Endothelial cell of umbilical vein (primary cell): ENCODE measurements around the gene GPHA2. TPM values are rescaled to one million over a fixed set of nuclear protein-coding genes. Genes with fewer than 3 reads are reported as not detected.
"Not testable (repeated sequence)": the region's sequence is repeated elsewhere in the genome, so short reads cannot be mapped to it uniquely, and the experiment has no call there.

Experiments used
- Bru-seq: library from RNA; stranded (reverse); fragments of 400-500 nt; gene quantifications from one replicate; lab custom pipeline; 2021; lab: Mats Ljungman, UMichigan
- BruChase-seq, 2 experiments: library from RNA; stranded (reverse); fragments of 400-500 nt; gene quantifications; one replicate each; lab custom pipeline; 2021; lab: Mats Ljungman, UMichigan
- BruUV-seq: library from RNA; stranded (reverse); fragments of 400-500 nt; replicated peaks from 2 replicates; lab custom pipeline; 2021; lab: Mats Ljungman, UMichigan
- CTCF ChIA-PET: fragments of 300-600, 350-600 bp; sonication (Branson Sonifier 250); formaldehyde crosslinking; loops from one replicate; lab custom pipeline; 2021; ENCODE audit warnings: antibody characterized with exemption, inconsistent platforms; lab: Charles Lee
- POLR2A ChIA-PET: fragments of 300-600, 350-600 bp; sonication (Branson Sonifier 250); formaldehyde crosslinking; loops from one replicate; lab custom pipeline; 2021; ENCODE audit warnings: antibody characterized with exemption, inconsistent platforms; lab: Charles Lee
- DNase-seq: peaks from one replicate; pipeline ENCODE4 v3.0.0-alpha.2; 2011; ENCODE audit warnings: low read depth, low spot score
- FAIRE-seq: peaks from 2 replicates; lab custom pipeline; 2011; peaks lifted over from hg19 to GRCh38; lab: Jason Lieb, UNC
- H2AFZ ChIP-seq: 2 replicates; pipeline ENCODE4 v1.6.0; 2012; ENCODE audit warnings: low read depth, low read length, control low read depth, inconsistent platforms
- H3K27ac ChIP-seq: 2 replicates; pipeline ENCODE4 v1.5.1; 2011; ENCODE audit warnings: low read depth, mild to moderate bottlenecking, control low read depth, low read length, moderate library complexity; ENCODE audit not compliant: insufficient read depth
- H3K27me3 ChIP-seq, 2 experiments: 2 replicates each; pipeline versions ENCODE4 v1.6.0 to v1.6.1; 2011; ENCODE audit warnings: low read length in 2 of 2, mixed read lengths in 1 of 2; ENCODE audit not compliant: control insufficient read depth in 2 of 2, insufficient read depth in 2 of 2
- H3K36me3 ChIP-seq, 2 experiments: 2 replicates in 1 of 2; 3 replicates in 1 of 2; pipeline ENCODE4 v1.5.1; 2011; ENCODE audit warnings: low read length in 2 of 2, mild to moderate bottlenecking in 1 of 2, moderate library complexity in 1 of 2; ENCODE audit not compliant: control insufficient read depth in 2 of 2, insufficient read depth in 2 of 2; ENCODE audit errors: extremely low read depth in 1 of 2
- H3K4me1 ChIP-seq: 3 replicates; pipeline ENCODE4 v1.5.1; 2011; ENCODE audit warnings: mild to moderate bottlenecking, low read length; ENCODE audit not compliant: control insufficient read depth, insufficient read depth; ENCODE audit errors: extremely low read depth
- H3K4me2 ChIP-seq: 2 replicates; pipeline ENCODE4 v1.6.1; 2011; ENCODE audit warnings: low read length, control low read depth, mixed read lengths; ENCODE audit not compliant: insufficient read depth
- H3K4me3 ChIP-seq, 3 experiments: fragments of 200-600 bp in 1 of 3; sonication (generic), shearing (Covaris generic) in 1 of 3; replicated peaks in 1 of 3; 2 replicates each; pipeline ENCODE4 v1.5.1; 2011 to 2016; ENCODE audit warnings: control low read depth in 3 of 3, low read length in 3 of 3, mild to moderate bottlenecking in 2 of 3, inconsistent platforms in 1 of 3, low read depth in 1 of 3, moderate library complexity in 1 of 3; ENCODE audit not compliant: insufficient read depth in 1 of 3
- H3K79me2 ChIP-seq: 2 replicates; pipeline ENCODE4 v1.6.0; 2012; ENCODE audit warnings: low read length, inconsistent platforms; ENCODE audit not compliant: control insufficient read depth, insufficient read depth
- H3K9ac ChIP-seq: replicated peaks from 2 replicates; pipeline ENCODE3; 2011; ENCODE audit warnings: low read length, control low read depth; ENCODE audit not compliant: insufficient read depth; ENCODE audit errors: extremely low read depth
- H3K9me1 ChIP-seq: replicated peaks from 3 replicates; pipeline ENCODE4 v1.6.0; 2011; ENCODE audit warnings: mild to moderate bottlenecking, low read length; ENCODE audit not compliant: control insufficient read depth, insufficient read depth; ENCODE audit errors: extremely low read depth
- H3K9me3 ChIP-seq: replicated peaks from 2 replicates; pipeline ENCODE4 v1.5.1; 2012; ENCODE audit warnings: low read length, inconsistent platforms; ENCODE audit not compliant: control insufficient read depth, insufficient read depth
- H4K20me1 ChIP-seq: replicated peaks from 2 replicates; pipeline ENCODE3; 2011; ENCODE audit warnings: mild to moderate bottlenecking, low read length; ENCODE audit not compliant: control insufficient read depth, insufficient read depth; ENCODE audit errors: extremely low read depth
- EZH2 ChIP-seq: IDR thresholded peaks from 2 replicates; pipeline ENCODE4 v1.6.1; 2012; ENCODE audit warnings: borderline replicate concordance, low read depth, mild to moderate bottlenecking, moderate library complexity, low read length, inconsistent platforms; ENCODE audit not compliant: severe bottlenecking
- FOS ChIP-seq: IDR thresholded peaks from 2 replicates; pipeline ENCODE4 v1.6.1; 2011; ENCODE audit warnings: mild to moderate bottlenecking, low read length, moderate library complexity, borderline replicate concordance; ENCODE audit not compliant: insufficient read depth
- GATA2 ChIP-seq: IDR thresholded peaks from 2 replicates; pipeline ENCODE4 v1.7.0; 2011; ENCODE audit warnings: low read depth, mild to moderate bottlenecking, moderate library complexity, mixed read lengths, low read length; ENCODE audit not compliant: insufficient read length, insufficient read depth
- JUN ChIP-seq: IDR thresholded peaks from 2 replicates; pipeline ENCODE4 v1.6.1; 2011; ENCODE audit warnings: borderline replicate concordance, low read depth; ENCODE audit not compliant: insufficient read length, insufficient read depth
- MYC ChIP-seq: IDR thresholded peaks from one replicate; pipeline ENCODE4 v1.6.1; 2011; ENCODE audit warnings: mild to moderate bottlenecking, low read depth, low read length
- POLR2A ChIP-seq: IDR thresholded peaks from 2 replicates; pipeline ENCODE4 v1.6.1; 2012; ENCODE audit warnings: low read depth, mild to moderate bottlenecking, control low read depth, low read length
- POLR2AphosphoS5 ChIP-seq: IDR thresholded peaks from 2 replicates; pipeline ENCODE4 v1.6.1; 2012; ENCODE audit warnings: low read depth, mild to moderate bottlenecking, control low read depth, low read length, moderate library complexity; ENCODE audit not compliant: insufficient read depth
- dilution Hi-C: fragments of 300-500 bp; cut with MboI; formaldehyde crosslinking; loops from one replicate; pipeline ENCODE4 v1.15.0; 2019; ENCODE audit warnings: low sequenced_read_pairs; ENCODE audit not compliant: extremely low pct_ligation_motif_present
- intact Hi-C: fragments of 100-400 bp; cut with micrococcal nuclease; formaldehyde crosslinking; loops from one replicate; pipeline ENCODE4 v1.10.0; 2022
- long read RNA-seq: library from polyadenylated mRNA; stranded (forward); transcript quantifications from one replicate; pipeline ENCODE4 v2.0.0, GENCODE V29; 2021
- polyA minus RNA-seq, 3 experiments: library from RNA; depleted of rRNA, polyadenylated mRNA; stranded (reverse); fragments of >200 nt; gene quantifications; 1 replicate in 1 of 3; 2 replicates in 2 of 3; pipeline ENCODE4 v1.2.3, GENCODE V29; 2011
- polyA plus RNA-seq, 4 experiments: library from polyadenylated mRNA; depleted of rRNA in 3 of 4; stranded (reverse) in 3 of 4; unstranded in 1 of 4; fragments of >200 nt; gene quantifications; 2 replicates each; pipeline versions ENCODE4 v1.2.1 to v1.2.3, GENCODE V29; 2011 to 2012; ENCODE audit warnings: missing spikeins in 1 of 4
- total RNA-seq: library from RNA; stranded (reverse); gene quantifications from 2 replicates; pipeline ENCODE4 v1.2.3, GENCODE V29; 2021
- TF ChIP-seq, protein P1 (sequence below), 2 donors: IDR thresholded peaks; 1 replicate in 1 of 2; 2 replicates in 1 of 2; pipeline ENCODE4 v1.5.1; 2011; ENCODE audit warnings: low read length in 2 of 2, mild to moderate bottlenecking in 2 of 2, moderate library complexity in 2 of 2, control low read depth in 1 of 2, inconsistent platforms in 1 of 2, low read depth in 1 of 2; ENCODE audit not compliant: insufficient read depth in 1 of 2; ENCODE audit errors: extremely low read depth in 1 of 2
- TF ChIP-seq, protein P2 (sequence below): IDR thresholded peaks from 2 replicates; pipeline ENCODE4 v1.6.1; 2011; ENCODE audit not compliant: insufficient read depth, insufficient read length

Gene GPHA2, protein sequence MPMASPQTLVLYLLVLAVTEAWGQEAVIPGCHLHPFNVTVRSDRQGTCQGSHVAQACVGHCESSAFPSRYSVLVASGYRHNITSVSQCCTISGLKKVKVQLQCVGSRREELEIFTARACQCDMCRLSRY
- total RNA-seq (not detected in 2 replicates), polyA plus RNA-seq (not detected in 2 replicates), polyA minus RNA-seq (not detected in 2 replicates), Bru-seq, nascent RNA (not detected), BruChase-seq, experiment 1, labeled RNA remaining after a 6-hour chase (not detected), BruChase-seq, experiment 2, labeled RNA remaining after a 2-hour chase (percentile 4 among the genes with signal in this experiment)
- not detected in 2 replicates for polyA plus RNA-seq (2011; cell fraction: cytosol; rRNA removed)
- not detected in 2 replicates for polyA plus RNA-seq (2011; cell fraction: nucleus; rRNA removed)
- not detected in 2 replicates for polyA plus RNA-seq (2012)
- polyA minus RNA-seq (2011; cell fraction: cytosol; rRNA and poly(A)+ RNA removed): not detected
- polyA minus RNA-seq (2011; cell fraction: nucleus; rRNA and poly(A)+ RNA removed): not detected in 2 replicates
- long read RNA-seq: 0 reads

DNA sequence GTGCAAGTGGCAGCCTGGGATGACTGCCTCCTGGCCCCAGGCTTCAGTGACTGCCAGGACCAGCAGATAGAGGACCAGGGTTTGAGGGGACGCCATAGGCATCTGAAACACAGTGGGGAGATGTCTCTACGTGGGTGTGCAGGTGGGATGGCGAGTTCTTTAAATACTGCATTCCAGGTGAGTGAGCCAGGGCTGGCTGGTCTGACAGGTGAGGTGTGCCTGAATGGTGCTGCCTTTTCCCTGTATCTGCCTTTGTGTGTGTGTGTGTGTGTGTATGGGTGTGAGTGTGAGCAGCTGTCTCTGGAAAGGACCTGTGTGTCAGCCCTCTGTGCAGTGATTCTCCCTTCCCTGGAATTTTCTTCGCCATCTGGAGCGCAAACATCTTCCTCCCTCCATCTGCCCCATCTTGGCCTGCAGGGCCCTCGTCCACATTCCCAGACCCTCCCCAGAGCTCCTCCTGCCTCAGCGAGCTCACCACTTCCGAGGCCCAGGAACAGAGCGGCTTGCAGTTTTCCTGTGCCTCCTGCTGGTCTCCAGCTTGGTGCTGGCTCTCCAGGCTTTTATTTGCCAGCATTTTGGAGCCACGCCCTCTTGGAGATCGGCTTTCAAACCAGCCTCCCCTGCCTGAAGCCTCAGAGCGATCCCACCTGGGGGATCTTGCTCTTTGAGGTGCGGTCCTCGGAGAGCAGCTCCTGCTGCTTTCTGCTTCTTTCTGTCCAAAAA lies at the start of gene GPHA2:
Gene GPHA2, minus strand, starts transcription at position 535 of the 723 bp plus-strand sequence. Its CDS starts 433 bp downstream, at position 102.
- Histone ChIP-seq H3K4me2 (no peak within 1 kb of the TSS), H3K36me3 (peaks cover 0 to 25% of the 10 kb centered on the region in 2 experiments), H3K27me3 (no peaks in the 10 kb centered on the region), H3K79me2 (no peaks in the 10 kb centered on the region), H3K9ac (no peak within 1 kb of the TSS), H3K9me1 (no peaks in the 10 kb centered on the region), H2AFZ (no peak within 1 kb of the TSS), H3K9me3 (no peaks in the 10 kb centered on the region), H3K4me1 (no peaks in the 10 kb centered on the region), H3K4me3 (no peak within 1 kb of the TSS), H3K27ac (no peak within 1 kb of the TSS), H4K20me1 (no peaks in the 10 kb centered on the region)
- no peak for DNase-seq
- TF ChIP-seq, protein P1, sequence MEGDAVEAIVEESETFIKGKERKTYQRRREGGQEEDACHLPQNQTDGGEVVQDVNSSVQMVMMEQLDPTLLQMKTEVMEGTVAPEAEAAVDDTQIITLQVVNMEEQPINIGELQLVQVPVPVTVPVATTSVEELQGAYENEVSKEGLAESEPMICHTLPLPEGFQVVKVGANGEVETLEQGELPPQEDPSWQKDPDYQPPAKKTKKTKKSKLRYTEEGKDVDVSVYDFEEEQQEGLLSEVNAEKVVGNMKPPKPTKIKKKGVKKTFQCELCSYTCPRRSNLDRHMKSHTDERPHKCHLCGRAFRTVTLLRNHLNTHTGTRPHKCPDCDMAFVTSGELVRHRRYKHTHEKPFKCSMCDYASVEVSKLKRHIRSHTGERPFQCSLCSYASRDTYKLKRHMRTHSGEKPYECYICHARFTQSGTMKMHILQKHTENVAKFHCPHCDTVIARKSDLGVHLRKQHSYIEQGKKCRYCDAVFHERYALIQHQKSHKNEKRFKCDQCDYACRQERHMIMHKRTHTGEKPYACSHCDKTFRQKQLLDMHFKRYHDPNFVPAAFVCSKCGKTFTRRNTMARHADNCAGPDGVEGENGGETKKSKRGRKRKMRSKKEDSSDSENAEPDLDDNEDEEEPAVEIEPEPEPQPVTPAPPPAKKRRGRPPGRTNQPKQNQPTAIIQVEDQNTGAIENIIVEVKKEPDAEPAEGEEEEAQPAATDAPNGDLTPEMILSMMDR (IDR thresholded peaks at IDR 0.05; ENCODE audit: extremely low read depth in 1 of 2, insufficient read depth in 1 of 2, low read depth in 1 of 2, low read length in 2 of 2): no peak
- TF ChIP-seq MYC (no peak), POLR2A (no peak), JUN (no peak), POLR2AphosphoS5 (no peak), FOS (no peak), GATA2 (no peak), EZH2 (no peak)
- TF ChIP-seq, protein P2, sequence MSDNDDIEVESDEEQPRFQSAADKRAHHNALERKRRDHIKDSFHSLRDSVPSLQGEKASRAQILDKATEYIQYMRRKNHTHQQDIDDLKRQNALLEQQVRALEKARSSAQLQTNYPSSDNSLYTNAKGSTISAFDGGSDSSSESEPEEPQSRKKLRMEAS: no peak
- no TSS peak for BruUV-seq
- ChIA-PET CTCF (interaction anchor here (1.1 to 2.5 kb wide), 3 partner anchors 13 to 61 kb away, joined by 3 to 14 read pairs (median 5); partner anchors contain the start of gene BATF2), POLR2A (no interaction called here)
- dilution Hi-C loops (no loop called here), intact Hi-C loops (no loop called here)
- FAIRE-seq: no peak

DNA sequence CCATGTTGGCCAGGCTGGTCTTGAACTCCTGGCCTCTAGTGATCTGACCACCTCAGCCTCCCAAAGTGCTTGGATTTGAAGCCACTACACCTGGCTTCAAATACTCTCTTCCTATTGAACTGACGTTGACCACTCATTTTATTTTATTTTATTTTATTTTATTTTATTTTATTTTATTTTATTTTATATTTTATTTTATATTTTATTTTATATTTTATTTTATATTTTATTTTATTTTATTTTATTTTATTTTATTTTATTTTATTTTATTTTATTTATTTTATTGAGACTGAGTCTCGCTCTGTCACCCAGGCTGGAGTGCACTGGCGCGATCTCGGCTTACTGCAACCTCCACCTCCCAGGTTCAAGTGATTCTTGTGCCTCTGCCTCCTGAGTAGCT lies 47.6 kb upstream of the GPHA2 start:
- H4K20me1 ChIP-seq, H2AFZ ChIP-seq, H3K9me1 ChIP-seq, H3K36me3 ChIP-seq, H3K27ac ChIP-seq, DNase-seq, BruUV-seq, H3K4me2 ChIP-seq, H3K79me2 ChIP-seq, dilution Hi-C loops, H3K9me3 ChIP-seq, H3K4me1 ChIP-seq, POLR2A ChIA-PET, intact Hi-C loops, FAIRE-seq, H3K27me3 ChIP-seq, H3K4me3 ChIP-seq, H3K9ac ChIP-seq: not testable (repeated sequence)
- CTCF ChIA-PET: interaction anchor here (1.8 to 2.8 kb wide), 2 partner anchors 13 to 39 kb away, joined by 4 to 7 read pairs; partner anchors contain the start of gene BATF2
